GM12878 (cell line): Measurements from ENCODE around the gene EXOC4.

Source experiments
- CBX5 ChIP-seq: sonication (generic); IDR thresholded peaks from 2 replicates; pipeline ENCODE4 v1.6.1; 2016; ENCODE audit warnings: low read depth, moderate library complexity, mild to moderate bottlenecking, inconsistent platforms
- CHD1 ChIP-seq: IDR thresholded peaks from 2 replicates; pipeline ENCODE4 v1.6.1; 2012; ENCODE audit warnings: low read depth, low read length, improper control_type of control experiment
- ESRRA ChIP-seq: IDR thresholded peaks from 2 replicates; pipeline ENCODE4 v1.6.1; 2012; ENCODE audit warnings: mild to moderate bottlenecking, low read length, improper control_type of control experiment
- EZH2 ChIP-seq: IDR thresholded peaks from 2 replicates; pipeline ENCODE4 v1.6.1; 2012; ENCODE audit warnings: low read depth, mild to moderate bottlenecking, control low read depth, inconsistent platforms, low read length, borderline replicate concordance; ENCODE audit not compliant: control insufficient read depth
- JUND ChIP-seq: IDR thresholded peaks from 2 replicates; pipeline ENCODE4 v1.6.1; 2012; ENCODE audit warnings: low read depth, mild to moderate bottlenecking, low read length, improper control_type of control experiment, moderate library complexity
- MYC ChIP-seq: IDR thresholded peaks from 2 replicates; pipeline ENCODE4 v1.6.1; 2011; ENCODE audit warnings: mild to moderate bottlenecking, low read length, moderate library complexity, inconsistent platforms; ENCODE audit not compliant: insufficient read depth, insufficient replicate concordance, insufficient read length, severe bottlenecking
- NFXL1 ChIP-seq: fragments of 450-650 bp; IDR thresholded peaks from 2 replicates; pipeline ENCODE4 v1.6.1; 2017; ENCODE audit warnings: antibody characterized with exemption, mild to moderate bottlenecking, borderline replicate concordance
- NRF1 ChIP-seq: conservative IDR thresholded peaks from 2 replicates; pipeline ENCODE4 v1.6.1; 2011; ENCODE audit warnings: mild to moderate bottlenecking, low read depth, low read length, improper control_type of control experiment
- PBX3 ChIP-seq: IDR thresholded peaks from 2 replicates; pipeline ENCODE4 v1.6.1; 2011; ENCODE audit warnings: mild to moderate bottlenecking, low read depth, low read length, moderate library complexity; ENCODE audit not compliant: insufficient replicate concordance
- TCF7 ChIP-seq: IDR thresholded peaks from 2 replicates; pipeline ENCODE4 v1.6.1; 2014; ENCODE audit warnings: antibody characterized with exemption, borderline replicate concordance
- ZSCAN29 ChIP-seq: fragments of 450-650 bp; IDR thresholded peaks from 2 replicates; pipeline ENCODE4 v1.6.1; 2017; ENCODE audit warnings: mild to moderate bottlenecking, moderate library complexity
- TF ChIP-seq, protein P1 (sequence below), 3 experiments: IDR thresholded peaks in 2 of 3; conservative IDR thresholded peaks in 1 of 3; 2 replicates each; pipeline ENCODE4 v1.5.1; 2011; ENCODE audit warnings: low read depth in 3 of 3, low read length in 3 of 3, mild to moderate bottlenecking in 3 of 3, control low read depth in 2 of 3, moderate library complexity in 2 of 3, inconsistent platforms in 1 of 3, mixed read lengths in 1 of 3; ENCODE audit not compliant: control insufficient read depth in 2 of 3, insufficient read depth in 1 of 3; ENCODE audit errors: extremely low read depth in 1 of 3
- TF ChIP-seq, protein P2 (sequence below): fragments of 450-650 bp; IDR thresholded peaks from 2 replicates; pipeline ENCODE4 v1.6.1; 2016; ENCODE audit warnings: mild to moderate bottlenecking

DNA sequence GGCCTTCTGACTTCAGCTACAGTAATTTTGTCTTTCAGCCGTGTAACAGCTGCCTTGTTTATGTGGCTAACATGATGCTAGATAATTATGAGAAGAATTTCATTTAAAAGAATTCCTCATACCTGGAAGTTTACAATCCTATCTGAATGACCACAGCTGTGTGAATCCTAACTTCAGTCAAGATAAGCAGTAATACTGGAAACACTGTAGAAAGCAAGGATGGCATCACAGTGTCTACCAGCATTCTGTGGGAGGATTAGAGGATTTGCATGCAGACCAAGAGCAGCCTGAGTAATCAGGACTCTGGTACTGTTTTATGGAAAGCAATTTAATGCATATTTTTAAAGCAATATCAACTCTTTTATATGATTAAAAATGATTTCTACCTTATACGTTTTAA lies 282.4 kb downstream of the EXOC4 start:
- TF ChIP-seq PBX3 = no peak
- TF ChIP-seq, protein P1, sequence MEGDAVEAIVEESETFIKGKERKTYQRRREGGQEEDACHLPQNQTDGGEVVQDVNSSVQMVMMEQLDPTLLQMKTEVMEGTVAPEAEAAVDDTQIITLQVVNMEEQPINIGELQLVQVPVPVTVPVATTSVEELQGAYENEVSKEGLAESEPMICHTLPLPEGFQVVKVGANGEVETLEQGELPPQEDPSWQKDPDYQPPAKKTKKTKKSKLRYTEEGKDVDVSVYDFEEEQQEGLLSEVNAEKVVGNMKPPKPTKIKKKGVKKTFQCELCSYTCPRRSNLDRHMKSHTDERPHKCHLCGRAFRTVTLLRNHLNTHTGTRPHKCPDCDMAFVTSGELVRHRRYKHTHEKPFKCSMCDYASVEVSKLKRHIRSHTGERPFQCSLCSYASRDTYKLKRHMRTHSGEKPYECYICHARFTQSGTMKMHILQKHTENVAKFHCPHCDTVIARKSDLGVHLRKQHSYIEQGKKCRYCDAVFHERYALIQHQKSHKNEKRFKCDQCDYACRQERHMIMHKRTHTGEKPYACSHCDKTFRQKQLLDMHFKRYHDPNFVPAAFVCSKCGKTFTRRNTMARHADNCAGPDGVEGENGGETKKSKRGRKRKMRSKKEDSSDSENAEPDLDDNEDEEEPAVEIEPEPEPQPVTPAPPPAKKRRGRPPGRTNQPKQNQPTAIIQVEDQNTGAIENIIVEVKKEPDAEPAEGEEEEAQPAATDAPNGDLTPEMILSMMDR (IDR thresholded peaks at IDR 0.05 in 2 of 3, conservative IDR thresholded peaks at IDR 0.05 in 1 of 3; ENCODE audit: control insufficient read depth in 2 of 3, extremely low read depth in 1 of 3, insufficient read depth in 1 of 3, low read depth in 3 of 3, low read length in 3 of 3) = no peak
- no peak for TF ChIP-seq CBX5
- TF ChIP-seq EZH2 = no peak
- no peak for TF ChIP-seq MYC
- no peak for TF ChIP-seq ESRRA
- TF ChIP-seq CHD1 = no peak
- TF ChIP-seq JUND = no peak
- no peak for TF ChIP-seq NFXL1
- TF ChIP-seq, protein P2, sequence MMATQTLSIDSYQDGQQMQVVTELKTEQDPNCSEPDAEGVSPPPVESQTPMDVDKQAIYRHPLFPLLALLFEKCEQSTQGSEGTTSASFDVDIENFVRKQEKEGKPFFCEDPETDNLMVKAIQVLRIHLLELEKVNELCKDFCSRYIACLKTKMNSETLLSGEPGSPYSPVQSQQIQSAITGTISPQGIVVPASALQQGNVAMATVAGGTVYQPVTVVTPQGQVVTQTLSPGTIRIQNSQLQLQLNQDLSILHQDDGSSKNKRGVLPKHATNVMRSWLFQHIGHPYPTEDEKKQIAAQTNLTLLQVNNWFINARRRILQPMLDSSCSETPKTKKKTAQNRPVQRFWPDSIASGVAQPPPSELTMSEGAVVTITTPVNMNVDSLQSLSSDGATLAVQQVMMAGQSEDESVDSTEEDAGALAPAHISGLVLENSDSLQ = no peak
- TF ChIP-seq NRF1 = no peak
- TF ChIP-seq ZSCAN29 = no peak
- TF ChIP-seq TCF7 = no peak
